Mucosa of descending colon (tissue), 3 donors: Measurements from ENCODE around the gene RASGEF1B. TPM values are rescaled to one million over a fixed set of nuclear protein-coding genes. Genes with fewer than 3 reads are reported as not detected.

Source experiments
- ATAC-seq: fragments of 200-7000 bp; cut with Tn5 transposase; one replicate; pipeline ENCODE4 v1.9.1; 2020; ENCODE audit warnings: mild to moderate bottlenecking, moderate library complexity
- DNase-seq, 3 donors: peaks; one replicate each; pipeline ENCODE4 v3.0.0-alpha.2; 2020
- H3K36me3 ChIP-seq: fragments of 200-600 bp; one replicate; pipeline ENCODE4 v1.8.0; 2021; ENCODE audit warnings: low read depth, mild to moderate bottlenecking
- H3K4me1 ChIP-seq: fragments of 200-600 bp; one replicate; pipeline ENCODE4 v1.8.0; 2021; ENCODE audit warnings: low read depth, mild to moderate bottlenecking
- H3K4me3 ChIP-seq: fragments of 200-600 bp; one replicate; pipeline ENCODE4 v1.8.0; 2021; ENCODE audit warnings: mild to moderate bottlenecking
- H3K9me3 ChIP-seq: fragments of 200-600 bp; one replicate; pipeline ENCODE4 v1.8.0; 2021; ENCODE audit warnings: mild to moderate bottlenecking
- CTCF ChIP-seq: fragments of 200-600 bp; IDR thresholded peaks from one replicate; pipeline ENCODE4 v1.8.0; 2022; ENCODE audit warnings: antibody characterized with exemption, mild to moderate bottlenecking
- intact Hi-C, 2 donors: fragments of 100-400 bp; cut with DNase I in 1 of 2; cut with micrococcal nuclease in 1 of 2; formaldehyde crosslinking; loops; one replicate each; pipeline versions ENCODE4 v1.11.0 to v1.11.1; 2022; cut with DNase I, micrococcal nuclease
- total RNA-seq, 3 donors: library from RNA; stranded (reverse); fragmentation: NEBNext Ultra II Directional in 2 of 3; extraction: Animal tissue kit (Norgen Biotek cat#: 25700) in 2 of 3; gene quantifications; one replicate each; pipeline versions ENCODE4 v1.2.1 to v1.2.4, GENCODE V29; 2021 to 2023
- donor health status: DM: no; HTN: no; CAD: no; lungs with moderate emphysema.
- donor health status: DM: no; HTN: no; CAD: no.
- donor health status: DM: no; HTN: yes; CAD: no.

RASGEF1B gene
- total RNA-seq, 3 donors from 2014 or later = 13.6 to 20.5 (median 15.4) TPM

GRCh38 chr4:81508411-81509185, 36.9 kb upstream of the RASGEF1B start:
- no peak for TF ChIP-seq CTCF
- Histone ChIP-seq H3K36me3 (no peaks in the 10 kb centered on the region), H3K4me1 (no peaks in the 10 kb centered on the region), H3K4me3 (no peak overlapping the region), H3K9me3 (no peaks in the 10 kb centered on the region)
- no peak for ATAC-seq
- no peak for DNase-seq
- intact Hi-C loops = no loop called here

- DNase-seq = no peak
- intact Hi-C loops = no loop called here
- Histone ChIP-seq H3K4me3 (no peak overlapping the region), H3K9me3 (no peaks in the 10 kb centered on the region), H3K36me3 (no peaks in the 10 kb centered on the region), H3K4me1 (no peaks in the 10 kb centered on the region)
- no peak for TF ChIP-seq CTCF
- ATAC-seq = no peak
These were observed 35.8 kb upstream of the RASGEF1B start for GRCh38 chr4:81507530-81507929.

- H3K4me3 ChIP-seq = no peak overlapping the region
- TF ChIP-seq CTCF = no peak
- H3K9me3 ChIP-seq = no peaks in the 10 kb centered on the region
- intact Hi-C loops = no loop called here
- ATAC-seq (no peak), DNase-seq (no peak)
- no peaks in the 10 kb centered on the region for H3K4me1 ChIP-seq
- H3K36me3 ChIP-seq = no peaks in the 10 kb centered on the region
These were observed 35.0 kb upstream of the RASGEF1B start for GRCh38 chr4:81506731-81507130.

GRCh38 chr4:81505726-81506125, 34.0 kb upstream of the RASGEF1B start:
- no peaks in the 10 kb centered on the region for H3K4me1 ChIP-seq
- H3K36me3 ChIP-seq = no peaks in the 10 kb centered on the region
- intact Hi-C loops = no loop called here
- no peak overlapping the region for H3K4me3 ChIP-seq
- no peak for TF ChIP-seq CTCF
- DNase-seq (no peak), ATAC-seq (no peak)
- H3K9me3 ChIP-seq = no peaks in the 10 kb centered on the region

GRCh38 chr4:81505004-81505598, 33.4 kb upstream of the RASGEF1B start:
- ATAC-seq = peak; percentile 78
- intact Hi-C loops = no loop called here

More at GRCh38 chr4:81505004-81505598, 33.4 kb upstream of the RASGEF1B start:
- no peak for TF ChIP-seq CTCF
- H3K36me3 ChIP-seq = no peaks in the 10 kb centered on the region
- no peak overlapping the region for H3K4me3 ChIP-seq
- H3K4me1 ChIP-seq = no peaks in the 10 kb centered on the region
- no peaks in the 10 kb centered on the region for H3K9me3 ChIP-seq
- DNase-seq = peak in 2 of 3 donors; percentile 70 to 74
